Left lung (tissue), 10 donors: ENCODE data around the gene RALGAPA1. TPM values are rescaled to one million over a fixed set of nuclear protein-coding genes. Genes with fewer than 3 reads are reported as not detected.

Experiments
- ATAC-seq: fragments of 200-7000 bp; cut with Tn5 transposase; one replicate; pipeline ENCODE4 v1.9.1; 2020; ENCODE audit warnings: moderate library complexity
- DNase-seq, 4 donors: peaks; one replicate each; pipeline ENCODE4 v3.0.0-alpha.2; 2013 to 2020
- H3K27ac ChIP-seq, 2 donors: fragments of 200-600 bp; sonication (generic) in 1 of 2; one replicate each; pipeline versions ENCODE4 v1.5.0 to v1.8.0; 2020 to 2021
- H3K27me3 ChIP-seq, 2 donors: fragments of 200-600 bp; sonication (generic) in 1 of 2; one replicate each; pipeline versions ENCODE4 v1.5.0 to v1.8.0; 2020 to 2021
- H3K36me3 ChIP-seq, 2 donors: fragments of 200-600 bp; sonication (generic) in 1 of 2; one replicate each; pipeline versions ENCODE4 v1.5.0 to v1.8.0; 2020 to 2021
- H3K4me1 ChIP-seq, 2 donors: fragments of 200-600 bp; one replicate each; pipeline ENCODE4 v1.8.0; 2021
- H3K4me3 ChIP-seq, 2 donors: fragments of 200-600 bp; sonication (generic) in 1 of 2; one replicate each; pipeline versions ENCODE4 v1.5.0 to v1.8.0; 2020 to 2021; ENCODE audit warnings: mild to moderate bottlenecking in 1 of 2
- H3K9me3 ChIP-seq, 2 donors: fragments of 200-600 bp; sonication (generic) in 1 of 2; one replicate each; pipeline versions ENCODE4 v1.5.0 to v1.8.0; 2020 to 2021
- CTCF ChIP-seq, 2 donors: fragments of 200-600 bp; sonication (generic) in 1 of 2; IDR thresholded peaks; one replicate each; pipeline versions ENCODE4 v1.5.0 to v1.8.0; 2021; ENCODE audit warnings: antibody characterized with exemption in 2 of 2
- intact Hi-C, 2 donors: fragments of 100-400 bp; cut with DNase I; formaldehyde crosslinking; loops; one replicate each; pipeline versions ENCODE4 v1.11.2 to v1.14.2; 2022
- polyA plus RNA-seq, 6 donors: library from polyadenylated mRNA; unstranded; fragments of 120-200 nt; gene quantifications; one replicate each; pipeline ENCODE4 v1.2.1, GENCODE V29; 2013; ENCODE audit not compliant: insufficient read length in 6 of 6
- total RNA-seq, 2 donors: library from RNA; stranded (reverse); fragmentation: NEBNext Ultra II Directional; extraction: Animal tissue kit (Norgen Biotek cat#: 25700); gene quantifications; one replicate each; pipeline ENCODE4 v1.2.1, GENCODE V29; 2021
- donor health status: DM: no; HTN: yes; CAD: no.
- donor health status: DM: no; HTN: no; CAD: no.

Gene RALGAPA1
- total and polyA plus RNA-seq, 8 donors, result 42.0 to 58.7 (median 48.0) TPM

- no peaks in the 10 kb centered on the region for H3K27me3 ChIP-seq
- no peaks in the 10 kb centered on the region for H3K9me3 ChIP-seq
- H3K4me3 ChIP-seq, result no peak overlapping the region
- no peak overlapping the region for H3K27ac ChIP-seq
- H3K36me3 ChIP-seq, result peaks cover 0 to 56% of the 10 kb centered on the region in 2 donors
- DNase-seq (no peak), ATAC-seq (peak; percentile 72)
- H3K4me1 ChIP-seq, result no peaks in the 10 kb centered on the region
- intact Hi-C loops, result no loop called here
- no peak for TF ChIP-seq CTCF (IDR thresholded peaks at IDR 0.05)
Observed at GRCh38 chr14:35669782-35670181, 139.3 kb downstream of the RALGAPA1 start.

- no peaks in the 10 kb centered on the region for H3K27me3 ChIP-seq
- no peak overlapping the region for H3K27ac ChIP-seq
- H3K4me3 ChIP-seq, result no peak overlapping the region
- ATAC-seq (no peak), DNase-seq (no peak)
- no peaks in the 10 kb centered on the region for H3K4me1 ChIP-seq
- intact Hi-C loops, result no loop called here
- H3K9me3 ChIP-seq, result no peaks in the 10 kb centered on the region
- H3K36me3 ChIP-seq, result peaks cover 0 to 47% of the 10 kb centered on the region in 2 donors
- TF ChIP-seq CTCF (IDR thresholded peaks at IDR 0.05), result no peak
Observed at GRCh38 chr14:35666429-35667043, 142.6 kb downstream of the RALGAPA1 start.

- Histone ChIP-seq H3K27ac (no peak overlapping the region), H3K36me3 (peaks cover 0 to 28% of the 10 kb centered on the region in 2 donors), H3K9me3 (no peaks in the 10 kb centered on the region), H3K4me1 (no peaks in the 10 kb centered on the region), H3K27me3 (no peaks in the 10 kb centered on the region), H3K4me3 (no peak overlapping the region)
- ATAC-seq (no peak), DNase-seq (no peak)
- TF ChIP-seq CTCF (IDR thresholded peaks at IDR 0.05), result no peak
- intact Hi-C loops, result no loop called here
Observed at GRCh38 chr14:35661875-35662274, 147.2 kb downstream of the RALGAPA1 start.

- H3K9me3 ChIP-seq, result no peaks in the 10 kb centered on the region
- intact Hi-C loops, result no loop called here
- no peaks in the 10 kb centered on the region for H3K27me3 ChIP-seq
- DNase-seq (no peak), ATAC-seq (no peak)
- no peak overlapping the region for H3K27ac ChIP-seq
- H3K36me3 ChIP-seq, result peaks cover 0 to 33% of the 10 kb centered on the region in 2 donors
- TF ChIP-seq CTCF (IDR thresholded peaks at IDR 0.05), result no peak
- no peak overlapping the region for H3K4me3 ChIP-seq
- no peaks in the 10 kb centered on the region for H3K4me1 ChIP-seq
Observed at GRCh38 chr14:35653045-35653444, 156.1 kb downstream of the RALGAPA1 start.

GRCh38 chr14:35643513-35643912 lies 165.6 kb downstream of the RALGAPA1 start:
- Histone ChIP-seq H3K4me1 (no peaks in the 10 kb centered on the region), H3K36me3 (peaks cover 0 to 59% of the 10 kb centered on the region in 2 donors), H3K9me3 (peaks cover 0 to 18% of the 10 kb centered on the region in 2 donors), H3K4me3 (no peak overlapping the region), H3K27ac (no peak overlapping the region), H3K27me3 (no peaks in the 10 kb centered on the region)
- intact Hi-C loops, result no loop called here
- DNase-seq (no peak), ATAC-seq (no peak)
- TF ChIP-seq CTCF (IDR thresholded peaks at IDR 0.05), result no peak
